Colonic mucosa (tissue), 4 donors: ENCODE data around the gene SLC9A4. TPM values are rescaled to one million over a fixed set of nuclear protein-coding genes. Genes with fewer than 3 reads are reported as not detected.

ENCODE experiments used
- DNase-seq: peaks from one replicate; pipeline ENCODE4 v3.0.0-alpha.2; 2020
- H3K27ac ChIP-seq: fragments of 200-600 bp; one replicate; pipeline ENCODE4 v1.8.0; 2021
- H3K27me3 ChIP-seq: fragments of 200-600 bp; one replicate; pipeline ENCODE4 v1.8.0; 2021
- H3K36me3 ChIP-seq: fragments of 200-600 bp; one replicate; pipeline ENCODE4 v1.8.0; 2021
- H3K4me1 ChIP-seq: fragments of 200-600 bp; one replicate; pipeline ENCODE4 v1.8.0; 2021; ENCODE audit warnings: mild to moderate bottlenecking
- H3K4me3 ChIP-seq: fragments of 200-600 bp; one replicate; pipeline ENCODE4 v1.8.0; 2021
- H3K9ac ChIP-seq, 2 donors: one replicate each; pipeline ENCODE4 v1.7.0; 2013; ENCODE audit warnings: control low read depth in 2 of 2, low read depth in 2 of 2, low read length in 2 of 2
- H3K9me3 ChIP-seq: fragments of 200-600 bp; one replicate; pipeline ENCODE4 v1.8.0; 2021
- intact Hi-C: fragments of 100-400 bp; cut with DNase I; formaldehyde crosslinking; loops from one replicate; pipeline ENCODE4 v1.14.1; 2022
- total RNA-seq, 2 donors: library from RNA; stranded (reverse); fragmentation: NEBNext Ultra II Directional in 1 of 2; extraction: Animal tissue kit (Norgen Biotek cat#: 25700) in 1 of 2; gene quantifications; one replicate each; pipeline ENCODE4 v1.2.1, GENCODE V29; 2021
- TF ChIP-seq, protein P1 (sequence below): fragments of 200-600 bp; IDR thresholded peaks from one replicate; pipeline ENCODE4 v1.8.0; 2022; ENCODE audit warnings: antibody characterized with exemption, mild to moderate bottlenecking
- donor health status: healthy.
- donor health status: DM: no; HTN: no; CAD: no.
- donor health status: DM: no; HTN: no; CAD: no.

The SLC9A4 gene
- total RNA-seq, 2 donors from 2014 or later: 0.15 TPM; not detected in 1

DNA sequence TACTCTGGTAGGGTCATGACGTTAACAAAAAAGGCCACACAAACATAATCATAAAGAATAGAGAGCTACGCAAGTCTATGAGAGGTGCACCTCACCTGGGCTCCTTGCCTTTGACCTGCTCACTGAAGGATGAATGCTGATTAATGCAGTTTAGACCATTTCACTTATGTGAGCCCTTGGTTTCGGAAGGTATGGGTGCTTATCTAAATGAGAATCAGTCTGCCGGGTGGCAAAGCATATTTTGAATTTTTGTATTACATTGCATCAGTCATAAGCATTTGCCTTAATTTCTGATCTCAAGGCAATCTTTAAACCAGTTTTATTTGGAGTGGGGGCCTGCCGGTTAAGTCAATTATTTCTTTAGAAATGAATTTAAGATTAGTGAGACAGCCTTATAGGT lies 42.8 kb downstream of the SLC9A4 start:
- H3K9me3 ChIP-seq: no peaks in the 10 kb centered on the region
- no peak for DNase-seq
- no peak overlapping the region for H3K27ac ChIP-seq
- H3K9ac ChIP-seq: no peak overlapping the region
- H3K4me1 ChIP-seq: no peaks in the 10 kb centered on the region
- H3K4me3 ChIP-seq: no peak overlapping the region
- no peaks in the 10 kb centered on the region for H3K27me3 ChIP-seq
- no peaks in the 10 kb centered on the region for H3K36me3 ChIP-seq
- intact Hi-C loops: no loop called here
- TF ChIP-seq, protein P1, sequence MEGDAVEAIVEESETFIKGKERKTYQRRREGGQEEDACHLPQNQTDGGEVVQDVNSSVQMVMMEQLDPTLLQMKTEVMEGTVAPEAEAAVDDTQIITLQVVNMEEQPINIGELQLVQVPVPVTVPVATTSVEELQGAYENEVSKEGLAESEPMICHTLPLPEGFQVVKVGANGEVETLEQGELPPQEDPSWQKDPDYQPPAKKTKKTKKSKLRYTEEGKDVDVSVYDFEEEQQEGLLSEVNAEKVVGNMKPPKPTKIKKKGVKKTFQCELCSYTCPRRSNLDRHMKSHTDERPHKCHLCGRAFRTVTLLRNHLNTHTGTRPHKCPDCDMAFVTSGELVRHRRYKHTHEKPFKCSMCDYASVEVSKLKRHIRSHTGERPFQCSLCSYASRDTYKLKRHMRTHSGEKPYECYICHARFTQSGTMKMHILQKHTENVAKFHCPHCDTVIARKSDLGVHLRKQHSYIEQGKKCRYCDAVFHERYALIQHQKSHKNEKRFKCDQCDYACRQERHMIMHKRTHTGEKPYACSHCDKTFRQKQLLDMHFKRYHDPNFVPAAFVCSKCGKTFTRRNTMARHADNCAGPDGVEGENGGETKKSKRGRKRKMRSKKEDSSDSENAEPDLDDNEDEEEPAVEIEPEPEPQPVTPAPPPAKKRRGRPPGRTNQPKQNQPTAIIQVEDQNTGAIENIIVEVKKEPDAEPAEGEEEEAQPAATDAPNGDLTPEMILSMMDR: no peak

DNA sequence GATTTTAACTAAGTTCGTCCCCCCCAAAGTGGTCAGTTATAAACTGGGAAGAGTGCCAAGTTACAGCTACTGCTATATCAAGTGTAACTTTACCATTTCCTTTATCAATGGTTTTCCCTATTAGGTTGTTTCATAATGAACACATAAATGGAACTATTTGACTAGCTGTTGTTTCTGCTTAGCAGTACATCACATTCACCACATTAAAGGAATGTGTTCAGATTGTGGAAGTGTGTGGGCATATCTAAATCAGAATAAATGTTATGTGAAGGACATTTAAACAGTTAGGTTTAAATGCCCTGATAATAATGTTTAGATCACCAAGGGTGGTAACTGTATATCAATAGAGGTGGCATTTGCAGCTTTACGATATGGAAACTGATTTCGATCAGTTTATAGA lies 45.1 kb downstream of the SLC9A4 start:
- no peak for DNase-seq
- no peaks in the 10 kb centered on the region for H3K4me1 ChIP-seq
- TF ChIP-seq, protein P1: no peak

DNA sequence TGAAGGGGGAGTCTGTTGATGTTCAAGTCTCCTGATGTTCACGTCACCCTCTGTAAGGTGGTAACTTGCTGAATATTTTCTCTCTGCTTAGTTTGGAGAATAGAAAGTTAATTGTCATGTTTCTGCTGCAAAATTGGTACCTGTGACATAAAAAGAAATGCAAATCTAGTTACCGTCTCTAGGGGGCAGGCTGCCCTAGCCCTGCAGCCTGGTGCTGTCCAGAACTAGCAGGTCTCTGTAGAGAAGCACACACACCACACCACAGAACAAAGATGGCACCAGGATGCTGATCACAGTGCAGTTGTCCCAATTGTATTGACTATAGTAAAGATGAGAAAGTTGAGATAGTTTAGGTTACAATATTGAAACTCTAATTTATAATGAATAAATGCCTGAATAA lies 47.0 kb downstream of the SLC9A4 start:
- intact Hi-C loops: no loop called here
- Histone ChIP-seq H3K9me3 (no peaks in the 10 kb centered on the region), H3K36me3 (no peaks in the 10 kb centered on the region), H3K4me1 (no peaks in the 10 kb centered on the region), H3K27me3 (no peaks in the 10 kb centered on the region), H3K4me3 (no peak overlapping the region), H3K9ac (no peak overlapping the region), H3K27ac (no peak overlapping the region)
- TF ChIP-seq, protein P1: peak; percentile 51
- peak; percentile 38 for DNase-seq

More for the DNA sequence above, 45.1 kb downstream of the SLC9A4 start:
- H3K9ac ChIP-seq: no peak overlapping the region
- H3K27me3 ChIP-seq: no peaks in the 10 kb centered on the region
- H3K9me3 ChIP-seq: no peaks in the 10 kb centered on the region
- no peak overlapping the region for H3K4me3 ChIP-seq
- H3K27ac ChIP-seq: no peak overlapping the region
- intact Hi-C loops: no loop called here
- H3K36me3 ChIP-seq: no peaks in the 10 kb centered on the region

DNA sequence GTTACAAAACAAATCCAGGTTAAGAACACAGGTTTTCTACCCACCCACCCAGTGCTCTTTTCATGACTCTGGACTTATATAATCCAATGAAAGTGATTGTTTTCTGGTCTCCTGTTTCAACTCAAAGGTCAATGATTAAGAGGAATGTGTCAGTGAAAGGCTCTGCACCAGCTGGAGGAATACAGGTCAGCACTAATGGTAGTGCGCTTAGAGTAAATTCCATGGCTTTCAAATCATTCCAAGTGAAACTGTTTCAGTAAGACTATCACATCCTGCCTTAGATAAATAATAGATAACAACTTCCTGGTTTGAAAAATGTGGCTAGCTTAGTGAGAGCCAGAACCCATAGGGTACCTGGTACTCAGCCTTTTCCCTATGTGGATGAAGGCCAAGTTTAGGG lies 47.8 kb downstream of the SLC9A4 start:
- Histone ChIP-seq H3K9me3 (no peaks in the 10 kb centered on the region), H3K4me3 (no peak overlapping the region), H3K27me3 (no peaks in the 10 kb centered on the region), H3K9ac (no peak overlapping the region), H3K27ac (no peak overlapping the region), H3K4me1 (no peaks in the 10 kb centered on the region), H3K36me3 (no peaks in the 10 kb centered on the region)
- intact Hi-C loops: no loop called here
- TF ChIP-seq, protein P1: no peak
- no peak for DNase-seq

DNA sequence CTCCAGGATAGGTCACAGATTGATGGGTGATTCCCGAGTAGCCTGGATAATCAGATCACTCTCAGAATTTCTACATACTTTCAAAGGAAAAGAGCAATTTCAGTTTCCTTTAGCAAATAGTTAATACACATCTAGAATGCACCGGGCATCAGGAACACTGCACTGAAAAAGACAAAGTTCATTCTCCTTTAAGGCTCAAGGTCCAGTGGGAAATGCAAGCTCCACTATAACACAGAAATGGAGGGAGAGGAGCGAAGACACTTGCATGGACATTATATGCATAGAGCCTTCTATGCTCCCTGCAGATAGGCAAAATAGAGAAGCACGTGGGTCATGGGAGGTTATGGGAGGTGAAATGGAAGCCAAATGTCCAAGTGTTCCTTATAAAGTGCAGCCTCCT lies 49.1 kb downstream of the SLC9A4 start:
- Histone ChIP-seq H3K27me3 (no peaks in the 10 kb centered on the region), H3K4me3 (no peak overlapping the region), H3K9me3 (no peaks in the 10 kb centered on the region), H3K27ac (no peak overlapping the region), H3K9ac (no peak overlapping the region), H3K4me1 (no peaks in the 10 kb centered on the region), H3K36me3 (no peaks in the 10 kb centered on the region)
- TF ChIP-seq, protein P1: no peak
- no peak for DNase-seq
- intact Hi-C loops: no loop called here

DNA sequence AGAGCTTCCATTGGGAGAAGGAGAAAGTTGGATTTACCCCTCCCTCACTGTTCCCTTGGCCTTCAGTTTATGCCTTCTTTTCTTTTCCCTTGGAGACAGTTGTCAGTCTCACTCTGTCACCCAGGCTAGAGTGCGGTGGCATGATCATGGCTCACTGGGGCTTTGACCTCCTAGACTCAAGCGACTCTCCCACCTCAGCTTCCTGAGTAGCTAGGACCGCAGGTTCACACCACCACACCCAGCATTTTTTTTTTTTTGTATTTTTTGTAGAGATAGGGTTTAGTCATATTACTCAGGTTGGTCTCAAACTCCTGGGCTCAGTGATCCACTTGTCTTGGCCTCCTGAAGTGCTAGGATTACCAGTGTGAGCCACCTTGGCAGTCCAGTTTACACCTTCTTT lies 49.9 kb downstream of the SLC9A4 start:
- Histone ChIP-seq H3K36me3 (no peaks in the 10 kb centered on the region), H3K27me3 (no peaks in the 10 kb centered on the region), H3K9me3 (no peaks in the 10 kb centered on the region), H3K9ac (no peak overlapping the region), H3K27ac (no peak overlapping the region), H3K4me1 (no peaks in the 10 kb centered on the region), H3K4me3 (no peak overlapping the region)
- DNase-seq: no peak
- intact Hi-C loops: no loop called here
- TF ChIP-seq, protein P1: no peak
